ENCODE results near the gene IFNL2.
A peak's percentile ranks its signal among the peaks of the same experiment; 100 is the strongest.
"Not testable (repeated sequence)": the region's sequence is repeated elsewhere in the genome, so short reads cannot be mapped to it uniquely, and the experiment has no call there.

IFNL2 gene

DNA sequence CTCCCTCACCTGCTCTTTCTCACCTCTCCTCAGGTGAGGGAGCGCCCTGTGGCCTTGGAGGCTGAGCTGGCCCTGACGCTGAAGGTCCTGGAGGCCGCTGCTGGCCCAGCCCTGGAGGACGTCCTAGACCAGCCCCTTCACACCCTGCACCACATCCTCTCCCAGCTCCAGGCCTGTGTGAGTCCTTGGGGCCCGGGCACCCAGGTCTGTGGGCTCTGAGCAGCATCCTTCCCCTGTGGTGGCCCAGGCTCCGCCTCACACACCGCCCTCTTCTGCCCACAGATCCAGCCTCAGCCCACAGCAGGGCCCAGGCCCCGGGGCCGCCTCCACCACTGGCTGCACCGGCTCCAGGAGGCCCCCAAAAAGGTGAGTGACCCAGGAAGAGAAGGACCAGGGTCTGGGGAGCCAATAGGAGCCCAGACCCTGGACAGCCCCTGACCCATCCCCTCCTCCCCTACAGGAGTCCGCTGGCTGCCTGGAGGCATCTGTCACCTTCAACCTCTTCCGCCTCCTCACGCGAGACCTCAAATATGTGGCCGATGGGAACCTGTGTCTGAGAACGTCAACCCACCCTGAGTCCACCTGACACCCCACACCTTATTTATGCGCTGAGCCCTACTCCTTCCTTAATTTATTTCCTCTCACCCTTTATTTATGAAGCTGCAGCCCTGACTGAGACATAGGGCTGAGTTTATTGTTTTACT lies 29.9 kb downstream of the IFNL2 start:
- DNase-seq (ENCODE audit: low spot score) = no peak

- DNase-seq (ENCODE audit: low spot score) = no peak
Observed at GRCh38 chr19:39299404-39299803, 31.2 kb downstream of the IFNL2 start.

DNA sequence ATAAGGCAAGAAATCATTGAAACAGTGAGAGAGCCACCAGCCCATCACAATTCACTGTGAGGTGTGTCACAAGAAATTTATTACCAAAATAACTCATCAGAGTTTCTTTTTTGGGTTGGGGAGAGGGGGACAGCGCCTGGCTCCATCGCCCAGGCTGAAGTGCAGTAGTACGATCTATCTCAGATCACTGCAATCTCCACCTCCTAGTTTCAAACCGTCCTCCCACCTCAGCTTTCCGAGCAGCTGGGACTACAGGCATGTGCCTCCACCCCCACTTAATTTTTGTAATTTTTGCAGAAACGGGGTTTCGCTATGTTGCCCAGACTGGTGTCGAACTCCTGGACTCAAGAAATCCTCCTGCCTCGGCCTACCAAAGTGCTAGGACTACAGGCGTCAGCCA lies 31.6 kb downstream of the IFNL2 start:
- DNase-seq (ENCODE audit: low spot score) = no peak

- no peak for DNase-seq (ENCODE audit: low spot score)
Observed at GRCh38 chr19:39301021-39301420, 32.8 kb downstream of the IFNL2 start.

DNA sequence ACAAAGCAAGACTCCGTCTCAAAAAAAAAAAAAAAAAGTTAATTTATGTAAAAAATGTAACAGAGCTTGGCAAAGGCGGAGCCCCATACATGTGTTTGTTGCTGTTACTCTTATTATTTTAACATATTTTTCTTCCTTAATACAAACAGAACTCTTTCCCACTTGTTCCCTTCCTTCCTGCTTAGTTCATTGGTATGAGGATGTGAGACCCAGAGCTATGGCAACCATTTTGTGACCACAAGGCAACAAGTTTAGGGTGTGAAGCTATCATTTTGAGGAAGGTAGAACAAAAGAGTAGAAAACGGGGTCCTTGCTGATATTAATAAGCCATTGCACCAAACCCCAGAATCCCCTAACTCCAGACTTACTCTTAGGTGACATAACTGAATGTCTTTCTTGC lies 33.4 kb downstream of the IFNL2 start:
- no peak for DNase-seq (ENCODE audit: low spot score)

GRCh38 chr19:39303373-39304184 lies 35.4 kb downstream of the IFNL2 start:
- DNase-seq (ENCODE audit: low spot score) = no peak

GRCh38 chr19:39304185-39304513 lies 36.0 kb downstream of the IFNL2 start:
- no peak for DNase-seq (ENCODE audit: low spot score)

GRCh38 chr19:39304701-39305571 lies 36.7 kb downstream of the IFNL2 start:
- no peak for DNase-seq (ENCODE audit: low spot score)

GRCh38 chr19:39306075-39306474 lies 37.9 kb downstream of the IFNL2 start:
- DNase-seq (ENCODE audit: low spot score) = no peak

- peak; percentile 42 for DNase-seq (ENCODE audit: low spot score)
Observed at GRCh38 chr19:39307046-39307821, 39.0 kb downstream of the IFNL2 start.

DNA sequence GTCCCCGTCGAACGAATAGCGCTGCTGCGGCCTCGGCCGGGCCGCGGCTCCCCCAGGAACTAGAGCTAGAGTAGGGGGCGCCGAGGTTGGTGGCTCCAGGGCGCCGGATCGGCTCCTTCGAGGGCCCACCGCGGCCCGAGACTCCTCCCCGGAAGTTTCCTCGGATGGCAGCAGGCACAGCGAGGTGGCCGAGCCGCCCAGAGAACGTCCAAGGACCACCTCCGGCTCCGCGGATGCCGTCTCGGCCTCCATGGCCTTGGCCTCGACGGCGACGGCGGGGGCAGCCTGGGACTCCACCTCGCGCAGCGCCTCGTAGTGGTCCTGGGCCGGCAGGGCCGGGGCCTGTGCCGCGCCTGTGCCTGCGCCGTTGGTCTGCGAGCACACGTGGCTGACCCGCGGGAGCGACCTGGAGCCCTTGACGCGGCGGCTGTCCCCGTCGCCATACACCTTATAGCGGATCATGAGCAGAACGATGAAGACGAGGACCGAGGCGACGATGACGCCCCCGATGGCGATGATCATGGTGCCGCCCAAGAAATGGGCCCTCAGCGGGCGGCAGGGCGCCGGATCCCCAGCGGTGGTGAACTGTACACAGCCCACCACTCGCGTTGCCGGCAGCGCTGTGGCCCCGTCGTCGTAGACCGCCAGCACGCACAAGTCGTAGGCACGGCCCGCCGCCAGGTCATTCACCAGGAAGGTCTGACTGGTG lies 39.8 kb downstream of the IFNL2 start:
- DNase-seq (ENCODE audit: low spot score) = no peak

DNA sequence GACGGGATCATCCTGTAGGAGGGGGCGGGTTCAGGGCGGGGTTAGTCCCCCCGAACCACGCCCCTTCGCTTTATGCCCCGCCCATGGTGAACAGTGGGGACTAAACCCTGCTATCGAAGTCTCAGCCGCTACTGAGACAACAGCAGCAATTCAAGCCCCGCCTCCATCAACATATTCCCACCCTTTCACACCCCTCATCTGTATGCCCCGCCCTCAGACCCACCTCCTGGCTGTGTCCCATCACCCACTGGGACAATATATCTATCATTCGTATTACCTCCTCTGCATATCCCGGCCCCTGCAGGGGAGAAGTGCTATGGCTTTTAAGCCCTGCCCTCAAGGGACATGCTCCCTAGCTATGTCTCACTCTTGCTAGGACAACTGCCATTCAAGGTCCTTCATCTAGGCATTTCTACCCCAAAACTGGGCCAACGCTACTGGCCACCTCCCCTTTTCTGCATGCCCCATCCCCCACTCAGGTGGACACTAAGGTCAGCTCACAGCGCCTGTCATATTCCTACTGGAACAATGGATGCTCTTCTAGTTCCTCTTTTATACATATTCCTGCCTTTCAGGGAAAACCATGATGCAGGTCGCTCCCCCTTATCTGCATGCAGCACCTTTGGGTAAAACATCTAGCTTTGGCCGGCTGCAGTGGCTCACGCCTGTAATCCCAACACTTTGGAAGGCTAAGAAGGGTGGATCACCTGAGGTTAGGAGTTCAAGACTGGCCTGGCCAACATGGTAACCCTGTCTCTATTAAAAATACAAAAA lies 40.5 kb downstream of the IFNL2 start:
- no peak for DNase-seq (ENCODE audit: low spot score)

DNA sequence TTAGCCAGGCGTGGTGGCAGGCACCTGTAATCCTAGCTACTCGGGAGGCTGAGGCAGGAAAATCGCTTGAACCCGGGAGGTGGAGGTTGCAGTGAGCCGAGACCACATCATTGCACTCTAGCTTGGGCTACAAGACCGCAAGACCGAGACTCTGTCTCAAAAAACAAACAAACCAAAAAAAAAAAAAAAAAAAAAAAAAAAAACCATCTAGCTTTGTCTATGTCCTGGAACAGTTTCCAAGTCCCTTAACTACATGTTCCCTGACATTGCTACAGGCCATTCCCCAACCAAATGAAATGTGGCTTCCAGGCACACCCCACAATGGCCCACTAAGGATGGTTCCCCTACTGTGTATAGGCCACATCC lies 41.1 kb downstream of the IFNL2 start:
- not testable (repeated sequence) for DNase-seq (ENCODE audit: low spot score)

- no peak for DNase-seq (ENCODE audit: low spot score)
Observed at GRCh38 chr19:39310558-39311311, 42.5 kb downstream of the IFNL2 start.

GRCh38 chr19:39314016-39314728 lies 46.0 kb downstream of the IFNL2 start:
- DNase-seq (ENCODE audit: low spot score) = no peak

- DNase-seq (ENCODE audit: low spot score) = no peak
Observed at GRCh38 chr19:39315933-39316332, 47.7 kb downstream of the IFNL2 start.

GRCh38 chr19:39316627-39317321 lies 48.6 kb downstream of the IFNL2 start:
- no peak for DNase-seq (ENCODE audit: low spot score)

GRCh38 chr19:39317476-39317875 lies 49.3 kb downstream of the IFNL2 start:
- no peak for DNase-seq (ENCODE audit: low spot score)

DNA sequence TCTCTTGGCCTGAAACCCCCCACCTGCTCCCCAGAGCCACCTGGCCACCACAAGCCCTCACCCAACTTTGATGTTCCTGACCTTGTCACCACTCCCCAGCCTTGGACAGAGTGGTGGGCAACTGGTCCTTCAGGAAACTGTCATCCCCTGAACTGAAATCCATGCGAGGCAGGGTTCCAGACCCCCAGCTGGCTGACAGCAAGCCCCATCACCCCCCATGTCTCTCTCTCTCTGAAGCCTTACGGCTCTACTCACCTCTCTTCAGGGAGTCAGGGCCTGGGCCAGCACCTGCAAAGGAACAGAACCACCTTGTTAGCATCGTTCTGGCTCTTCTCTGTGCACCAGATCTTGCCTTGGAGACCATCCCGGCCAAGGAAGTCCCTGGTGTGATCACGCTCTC lies 49.9 kb downstream of the IFNL2 start:
- DNase-seq (ENCODE audit: low spot score) = no peak

Data from GM03348 (cell line).